ENCODE data around the gene PPP1R1C.

PPP1R1C gene

GRCh38 chr2:182115258-182115657 is 129.6 kb downstream of the PPP1R1C start:
- DNase-seq, result no peak

DNA sequence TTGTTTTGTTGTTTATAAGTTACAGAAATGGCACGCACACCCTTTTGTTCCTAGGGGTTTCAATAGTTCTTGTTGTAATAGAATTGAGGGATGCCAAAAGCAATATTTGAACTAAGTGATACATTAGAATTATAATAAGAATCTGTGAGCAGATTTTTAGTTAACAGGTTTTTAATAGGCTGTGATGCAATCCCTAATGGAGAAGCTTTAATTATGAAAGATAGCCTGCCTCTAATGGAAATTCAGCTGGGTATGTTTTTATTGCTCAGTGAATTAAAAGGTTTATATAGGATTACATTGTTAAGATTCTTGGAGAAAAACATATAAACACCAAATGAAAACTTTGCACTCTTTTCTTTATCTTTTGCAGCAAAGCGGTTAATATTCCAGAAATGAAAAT is 131.1 kb downstream of the PPP1R1C start:
- no peak for DNase-seq

- DNase-seq, result no peak
Measured at GRCh38 chr2:182117196-182117595, 131.5 kb downstream of the PPP1R1C start.

DNA sequence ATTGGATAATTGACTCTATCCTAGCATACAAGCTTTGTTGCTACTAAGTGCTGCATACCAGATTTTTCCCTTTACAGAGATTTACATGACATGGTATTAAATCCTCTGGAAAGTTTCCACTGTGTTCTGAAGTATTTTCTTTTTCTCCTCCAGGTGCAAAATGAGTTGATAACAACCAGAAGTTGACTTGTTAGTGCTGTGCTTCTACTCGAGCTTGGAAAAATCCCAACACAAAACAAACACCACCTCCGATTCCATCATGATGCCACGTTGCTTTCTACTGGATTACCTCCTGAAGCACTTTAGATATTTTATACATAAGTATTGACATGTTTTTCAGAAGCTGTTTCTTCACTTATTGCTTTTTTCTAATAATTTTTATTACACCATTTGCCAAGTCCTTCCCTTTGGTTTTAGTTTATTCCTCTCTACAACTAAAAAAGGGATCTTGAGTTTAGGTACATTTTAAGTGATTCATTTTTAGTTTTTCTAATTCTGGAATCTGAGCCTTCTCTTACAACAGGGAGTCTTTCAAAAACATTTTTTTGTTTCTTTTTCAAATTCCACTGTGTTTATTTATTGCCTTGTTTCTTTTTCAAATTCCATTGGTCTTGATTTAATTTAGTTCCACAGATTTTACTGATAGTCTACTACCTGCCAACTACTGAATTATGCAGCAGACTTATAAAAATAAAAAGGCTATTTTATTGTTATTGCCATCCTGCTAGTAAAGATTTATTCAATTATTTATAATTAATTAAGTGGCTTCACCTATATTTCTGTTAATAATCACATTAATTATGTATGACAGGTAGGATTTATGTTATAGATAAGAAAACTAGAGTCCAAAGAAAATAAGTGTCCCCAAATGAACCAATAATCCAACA is 143.4 kb downstream of the PPP1R1C start:
- no peak for DNase-seq

DNA sequence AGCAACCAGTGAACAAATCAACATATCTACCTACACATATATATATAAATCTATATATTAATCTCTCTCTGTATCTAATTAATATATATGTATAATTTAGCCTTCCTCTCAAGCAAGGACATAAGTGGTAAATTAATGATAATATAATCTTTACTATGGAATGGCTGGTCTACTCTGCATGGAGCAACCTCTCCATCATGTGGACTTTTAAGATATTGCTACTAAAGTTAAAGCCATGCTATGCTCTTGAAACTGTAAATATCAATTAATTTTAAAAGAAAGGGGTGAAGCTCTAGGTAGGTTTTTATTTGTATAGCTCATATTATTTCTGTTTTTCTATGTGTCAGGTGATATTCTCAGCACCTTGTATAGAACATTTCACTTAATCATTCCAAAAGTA is 147.0 kb downstream of the PPP1R1C start:
- DNase-seq, result no peak

DNA sequence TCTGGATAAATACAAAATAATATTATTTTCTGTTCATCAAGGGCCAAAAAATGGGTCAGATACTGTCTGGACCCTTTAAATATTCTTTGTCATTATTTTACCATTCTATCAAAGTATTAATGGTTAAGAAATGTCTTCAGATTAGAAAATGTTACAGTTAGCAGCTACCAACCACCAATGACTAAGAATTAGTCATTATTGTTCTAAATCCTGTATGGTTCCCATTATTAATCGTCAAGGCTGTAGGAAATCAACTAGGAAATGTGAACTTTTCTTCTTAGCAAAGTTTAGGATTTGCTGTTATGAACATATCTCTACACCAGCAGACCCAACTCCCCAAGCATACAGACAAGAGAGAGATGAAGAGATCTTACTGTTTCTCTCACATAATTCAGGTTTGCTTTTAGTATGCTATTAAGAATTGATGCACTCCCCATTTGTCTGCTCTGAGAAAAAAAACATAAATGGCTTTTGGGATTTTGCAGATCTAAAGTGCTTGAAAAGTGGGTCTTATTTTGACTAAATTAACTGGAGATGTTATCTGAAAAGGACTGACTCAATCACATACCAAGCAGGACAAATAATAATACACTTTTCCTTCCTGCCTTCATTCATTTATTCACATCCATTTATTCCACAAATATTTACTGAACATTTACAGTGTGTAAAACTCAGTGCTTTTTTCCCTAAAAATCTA is 147.7 kb downstream of the PPP1R1C start:
- DNase-seq, result no peak

DNA sequence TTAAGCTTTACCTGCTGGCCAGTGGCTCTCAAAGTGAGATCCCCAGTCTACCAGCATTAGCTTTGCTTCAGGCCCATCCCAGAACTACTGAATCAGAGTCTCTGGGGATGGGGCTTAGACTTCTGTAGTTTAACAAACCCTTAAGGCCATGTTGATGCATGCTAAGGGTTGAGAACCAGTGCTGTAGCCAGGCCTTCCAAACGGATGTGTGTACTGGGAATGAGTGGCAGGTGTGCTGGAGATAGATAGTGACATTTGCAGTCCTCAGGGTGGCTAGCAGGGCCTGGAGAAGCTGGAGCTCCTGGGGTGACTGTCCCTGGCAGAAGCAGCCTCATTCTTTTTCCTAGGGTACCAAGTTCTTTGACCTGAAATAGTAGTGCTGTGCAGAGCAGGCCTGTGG is 148.5 kb downstream of the PPP1R1C start:
- DNase-seq, result no peak

DNA sequence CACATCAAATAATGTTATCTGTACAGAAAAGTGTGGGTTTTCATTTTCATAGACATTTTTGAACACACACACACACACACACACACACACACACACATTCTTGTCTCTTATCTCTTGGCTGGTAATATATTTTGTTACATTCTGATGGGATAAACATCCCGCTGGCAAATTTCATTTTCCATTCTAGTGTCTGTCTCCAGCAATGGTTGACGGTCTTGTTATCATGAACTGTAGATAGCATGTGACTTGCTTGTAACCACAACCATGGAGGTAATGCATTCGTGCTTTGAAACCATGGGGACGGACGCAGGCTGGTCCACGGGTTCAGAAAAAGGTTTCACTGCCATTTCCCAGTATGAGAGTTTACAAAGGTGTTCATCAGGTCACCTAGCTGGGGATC is 156.4 kb downstream of the PPP1R1C start:
- DNase-seq, result no peak

DNA sequence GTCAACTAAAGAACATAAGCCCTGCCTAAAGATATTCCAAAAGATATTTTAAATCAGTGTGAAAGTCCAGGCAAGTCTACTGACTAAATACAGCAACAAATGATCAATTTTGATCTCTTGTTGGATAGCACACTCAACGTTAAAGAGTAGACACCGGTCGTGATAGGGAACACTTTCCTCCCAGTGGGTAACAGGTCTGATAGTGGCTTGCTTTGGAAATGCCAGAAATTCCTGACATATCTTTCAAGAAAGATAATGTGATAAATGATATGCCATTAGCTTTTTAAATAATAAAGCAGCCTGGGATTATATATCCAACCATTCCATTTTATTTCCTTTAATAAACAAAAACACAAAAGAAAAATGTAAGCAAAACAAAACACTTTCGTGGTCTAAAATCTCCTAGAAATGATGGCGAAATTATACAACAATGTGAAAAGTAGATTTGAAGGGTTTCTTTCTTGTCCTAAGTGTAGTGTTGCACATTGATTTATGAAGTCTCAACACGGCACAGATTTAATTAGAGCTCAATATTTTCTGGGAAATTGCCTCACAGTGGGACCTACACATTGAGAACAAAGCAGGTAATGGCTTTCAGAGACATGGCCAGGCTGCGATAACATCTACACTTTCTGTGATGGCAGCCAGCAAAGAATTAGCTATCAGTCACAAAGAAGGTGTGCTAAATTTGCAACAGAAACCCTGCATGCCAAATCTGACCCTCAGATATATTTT is 158.6 kb downstream of the PPP1R1C start:
- no peak for DNase-seq

- no peak for DNase-seq
Measured at GRCh38 chr2:182144776-182145165, 159.1 kb downstream of the PPP1R1C start.

GRCh38 chr2:182148344-182148743 is 162.7 kb downstream of the PPP1R1C start:
- no peak for DNase-seq

GRCh38 chr2:182163878-182164277 is 178.2 kb downstream of the PPP1R1C start:
- DNase-seq, result no peak

GRCh38 chr2:182164686-182165085 is 179.0 kb downstream of the PPP1R1C start:
- no peak for DNase-seq

DNA sequence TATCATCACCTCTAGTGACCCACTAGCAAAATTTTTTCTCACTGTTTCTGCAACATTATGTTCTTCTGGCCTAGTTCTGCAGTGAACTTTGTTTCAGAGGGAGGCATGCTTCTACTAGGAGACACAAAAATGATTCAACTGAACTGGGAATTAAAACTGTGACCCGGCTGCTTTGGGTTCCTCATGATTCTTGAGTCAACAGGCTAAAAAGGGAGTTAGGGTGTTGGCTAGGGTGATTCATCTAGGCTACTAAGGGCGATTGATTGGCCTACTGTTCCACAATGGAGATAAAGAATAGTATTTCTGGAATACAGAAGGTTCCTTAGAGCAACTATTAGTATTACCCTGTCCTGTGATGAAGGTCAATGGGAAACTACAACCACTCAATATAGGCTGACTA is 179.5 kb downstream of the PPP1R1C start:
- DNase-seq, result no peak

GRCh38 chr2:182166406-182166805 is 180.8 kb downstream of the PPP1R1C start:
- no peak for DNase-seq

DNA sequence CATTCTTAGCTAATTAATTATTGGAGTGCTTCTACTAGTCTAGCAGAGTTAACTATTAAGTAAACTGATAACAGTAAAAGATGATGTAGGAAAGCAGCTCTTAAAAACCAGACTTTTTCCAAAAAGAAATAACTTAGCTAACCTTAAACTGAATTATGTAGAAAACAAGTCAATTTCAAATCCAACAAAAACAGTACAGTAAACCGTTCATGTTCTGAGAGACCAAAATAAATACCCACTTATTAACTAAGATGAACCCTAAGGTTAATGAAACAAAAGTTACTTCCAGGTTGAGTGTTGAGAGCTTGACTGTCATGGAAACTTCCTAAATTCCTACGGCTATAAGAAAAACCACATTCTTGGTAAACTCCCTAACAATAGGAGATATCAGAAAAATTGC is 181.2 kb downstream of the PPP1R1C start:
- DNase-seq, result no peak

All from retina (tissue), 1 donor.